ENCODE results near the gene CD300E. TPM values are rescaled to one million over a fixed set of nuclear protein-coding genes. Genes with fewer than 3 reads are reported as not detected.

CD300E gene
- total and polyA plus RNA-seq, 9 donors: 0.11 to 1.1 (median 0.30) TPM

DNA sequence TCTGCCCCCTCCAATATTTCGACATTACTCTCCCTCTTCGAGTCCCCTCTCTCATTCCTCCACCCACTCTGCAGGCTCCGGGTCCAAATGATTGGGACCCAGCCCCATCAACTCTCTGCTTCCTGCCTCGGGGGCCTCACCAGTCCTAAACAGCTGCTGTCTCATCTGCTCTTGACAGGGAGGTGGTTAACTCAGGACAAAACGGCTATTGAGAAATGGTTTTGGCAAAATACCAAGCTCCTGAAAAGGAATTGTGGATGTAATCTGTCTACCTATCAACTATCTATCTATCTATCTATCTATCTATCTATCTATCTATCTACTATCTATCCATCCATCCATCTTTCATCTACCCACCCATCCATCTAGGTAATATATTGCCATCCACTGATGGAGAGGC lies 58.4 kb downstream of the CD300E start:
- H3K36me3 ChIP-seq: no peaks in the 10 kb centered on the region
- H3K27me3 ChIP-seq: no peaks in the 10 kb centered on the region
- WGBS, 3 donors: 56 to 61% (median 60%) methylated on average over 5 of the region's 5 CpGs

DNA sequence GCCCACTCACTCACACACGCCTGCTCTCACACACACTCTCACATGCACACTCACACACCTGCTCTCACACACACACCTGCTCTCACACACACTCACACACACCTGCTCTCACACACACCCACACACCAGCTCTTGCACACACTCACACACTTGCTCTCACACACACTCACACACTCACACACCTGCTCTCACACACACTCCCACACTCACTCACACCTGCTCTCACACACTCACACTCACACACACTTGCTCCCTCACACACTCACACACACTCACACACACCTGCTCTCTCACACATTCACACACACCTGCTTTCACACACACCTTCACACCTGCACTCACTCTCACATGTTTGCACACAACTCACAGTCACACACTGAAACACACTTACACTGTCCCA lies 60.2 kb downstream of the CD300E start:
- 87 to 91% (median 90%) methylated on average over 1 of the region's 1 CpG for WGBS, 3 donors

More for the DNA sequence above, 58.4 kb downstream of the CD300E start:
- no peak for DNase-seq
- intact Hi-C loops (cut with DNase I): no loop called here
- Histone ChIP-seq H3K4me1 (ENCODE audit: insufficient read depth) (no peaks in the 10 kb centered on the region), H3K27ac (no peak overlapping the region), H3K9me3 (no peaks in the 10 kb centered on the region), H3K4me3 (no peak overlapping the region)
- TF ChIP-seq POLR2A (IDR thresholded peaks at IDR 0.05) (no peak), EP300 (IDR thresholded peaks at IDR 0.05) (no peak)
- TF ChIP-seq, protein P1, sequence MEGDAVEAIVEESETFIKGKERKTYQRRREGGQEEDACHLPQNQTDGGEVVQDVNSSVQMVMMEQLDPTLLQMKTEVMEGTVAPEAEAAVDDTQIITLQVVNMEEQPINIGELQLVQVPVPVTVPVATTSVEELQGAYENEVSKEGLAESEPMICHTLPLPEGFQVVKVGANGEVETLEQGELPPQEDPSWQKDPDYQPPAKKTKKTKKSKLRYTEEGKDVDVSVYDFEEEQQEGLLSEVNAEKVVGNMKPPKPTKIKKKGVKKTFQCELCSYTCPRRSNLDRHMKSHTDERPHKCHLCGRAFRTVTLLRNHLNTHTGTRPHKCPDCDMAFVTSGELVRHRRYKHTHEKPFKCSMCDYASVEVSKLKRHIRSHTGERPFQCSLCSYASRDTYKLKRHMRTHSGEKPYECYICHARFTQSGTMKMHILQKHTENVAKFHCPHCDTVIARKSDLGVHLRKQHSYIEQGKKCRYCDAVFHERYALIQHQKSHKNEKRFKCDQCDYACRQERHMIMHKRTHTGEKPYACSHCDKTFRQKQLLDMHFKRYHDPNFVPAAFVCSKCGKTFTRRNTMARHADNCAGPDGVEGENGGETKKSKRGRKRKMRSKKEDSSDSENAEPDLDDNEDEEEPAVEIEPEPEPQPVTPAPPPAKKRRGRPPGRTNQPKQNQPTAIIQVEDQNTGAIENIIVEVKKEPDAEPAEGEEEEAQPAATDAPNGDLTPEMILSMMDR (IDR thresholded peaks at IDR 0.05): no peak

DNA sequence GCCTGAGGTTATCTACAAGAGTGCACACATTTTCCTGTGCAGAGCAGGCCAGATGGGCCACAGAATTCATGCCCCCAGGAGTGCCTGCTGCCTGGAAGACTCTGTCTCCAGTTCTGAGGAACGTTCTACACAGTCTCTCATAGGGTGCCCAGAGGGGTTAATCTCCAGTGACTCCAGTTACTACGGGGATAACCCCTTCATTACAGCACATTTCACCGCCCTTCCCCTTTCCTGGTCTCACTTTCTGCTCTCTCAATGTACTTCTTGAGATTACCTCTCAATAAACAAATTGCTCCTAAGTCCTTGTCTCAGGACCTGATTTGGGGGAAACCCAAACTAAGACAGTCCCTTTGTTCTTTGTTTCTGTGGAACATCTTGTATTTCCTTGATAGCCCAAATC lies 62.0 kb downstream of the CD300E start:
- H3K4me3 ChIP-seq: no peak overlapping the region
- no peaks in the 10 kb centered on the region for H3K27me3 ChIP-seq
- TF ChIP-seq EP300 (IDR thresholded peaks at IDR 0.05) (no peak), POLR2A (IDR thresholded peaks at IDR 0.05) (no peak)
- TF ChIP-seq, protein P1 (IDR thresholded peaks at IDR 0.05): no peak
- DNase-seq: no peak
- H3K4me1 ChIP-seq (ENCODE audit: insufficient read depth): no peaks in the 10 kb centered on the region
- no peak overlapping the region for H3K27ac ChIP-seq
- no peaks in the 10 kb centered on the region for H3K36me3 ChIP-seq
- intact Hi-C loops (cut with DNase I): no loop called here
- 53 to 65% (median 60%) methylated on average over 3 of the region's 3 CpGs for WGBS, 3 donors
- no peaks in the 10 kb centered on the region for H3K9me3 ChIP-seq

More for the DNA sequence above, 60.2 kb downstream of the CD300E start:
- Histone ChIP-seq H3K27ac (no peak overlapping the region), H3K27me3 (no peaks in the 10 kb centered on the region), H3K4me3 (no peak overlapping the region), H3K4me1 (ENCODE audit: insufficient read depth) (no peaks in the 10 kb centered on the region), H3K9me3 (no peaks in the 10 kb centered on the region), H3K36me3 (no peaks in the 10 kb centered on the region)
- intact Hi-C loops (cut with DNase I): no loop called here
- no peak for DNase-seq
- TF ChIP-seq EP300 (IDR thresholded peaks at IDR 0.05) (no peak), POLR2A (IDR thresholded peaks at IDR 0.05) (no peak)
- TF ChIP-seq, protein P1 (IDR thresholded peaks at IDR 0.05): no peak

Other genes starting within 250 kb of the CD300E start
- gene GPRC5C, start 191.7 kb downstream of the CD300E start, total RNA-seq: 100 to 1,000 TPM in 1 of 7 donors, 10 to 100 TPM in 6; 39.7 to 133 (median 63.9) TPM
- gene GPRC5C, start 191.7 kb downstream of the CD300E start, polyA plus RNA-seq: 10 to 100 TPM in 1 of 2 donors, 1 to 10 TPM in 1; 3.7 to 59.1 TPM
- 1 to 10 TPM; 1.4 to 5.5 (median 2.1) TPM for gene CD300A, start 157.1 kb downstream of the CD300E start, total RNA-seq
- gene CD300A, start 157.1 kb downstream of the CD300E start, polyA plus RNA-seq: 1 to 10 TPM; 1.5 to 4.8 TPM
- under 1 TPM in 5 of 7 donors, not detected in 2; 0.13 to 0.69 (median 0.27) TPM for gene CD300LB, start 92.3 kb downstream of the CD300E start, total RNA-seq
- gene CD300LB, start 92.3 kb downstream of the CD300E start, polyA plus RNA-seq: under 1 TPM; 0.11 to 0.43 TPM
- 1 to 10 TPM in 2 of 7 donors, under 1 TPM in 4, not detected in 1; 0.18 to 1.6 (median 0.64) TPM for gene CD300C, start 77.6 kb downstream of the CD300E start, total RNA-seq
- gene CD300C, start 77.6 kb downstream of the CD300E start, polyA plus RNA-seq: under 1 TPM; 0.40 to 0.52 TPM
- not detected for gene CD300H, start 56.2 kb downstream of the CD300E start, total RNA-seq
- not detected for gene CD300H, start 56.2 kb downstream of the CD300E start, polyA plus RNA-seq
- not detected for gene CD300LD, start 31.5 kb downstream of the CD300E start, total RNA-seq
- not detected for gene CD300LD, start 31.5 kb downstream of the CD300E start, polyA plus RNA-seq
- 1 to 10 TPM in 2 of 7 donors, under 1 TPM in 4, not detected in 1; 0.23 to 3.9 (median 0.34) TPM for gene CD300LF, start 89.2 kb upstream of the CD300E start, total RNA-seq
- gene CD300LF, start 89.2 kb upstream of the CD300E start, polyA plus RNA-seq: 1 to 10 TPM in 1 of 2 donors, under 1 TPM in 1; 0.36 to 2.6 TPM
- under 1 TPM in 5 of 7 donors, not detected in 2; 0.45 to 0.72 (median 0.57) TPM for gene RAB37, start 113.5 kb upstream of the CD300E start, total RNA-seq
- gene RAB37, start 113.5 kb upstream of the CD300E start, polyA plus RNA-seq: 1 to 10 TPM in 1 of 2 donors, under 1 TPM in 1; 0.58 to 2.4 TPM
- 100 to 1,000 TPM in 1 of 7 donors, 10 to 100 TPM in 6; 12.1 to 101 (median 21.7) TPM for gene NHERF1, start 124.9 kb upstream of the CD300E start, total RNA-seq
- gene NHERF1, start 124.9 kb upstream of the CD300E start, polyA plus RNA-seq: 10 to 100 TPM; 13.9 to 21.0 TPM
- gene NAT9, start 152.6 kb upstream of the CD300E start, total RNA-seq: 10 to 100 TPM; 24.7 to 87.0 (median 56.8) TPM
- gene NAT9, start 152.6 kb upstream of the CD300E start, polyA plus RNA-seq: 10 to 100 TPM; 19.7 to 44.8 TPM
- gene GRIN2C, start 236.1 kb upstream of the CD300E start, total RNA-seq: under 1 TPM; 0.11 to 0.82 (median 0.32) TPM
- under 1 TPM; 0.36 to 0.58 TPM for gene GRIN2C, start 236.1 kb upstream of the CD300E start, polyA plus RNA-seq
- gene FDXR, start 249.3 kb upstream of the CD300E start, total RNA-seq: 10 to 100 TPM; 11.1 to 50.8 (median 43.4) TPM
- gene FDXR, start 249.3 kb upstream of the CD300E start, polyA plus RNA-seq: 10 to 100 TPM; 13.6 to 26.5 TPM